IPS-18c (cell line): ENCODE data around the gene SLC8B1.

Experiments
- H3K4me3 ChIP-seq: 2 replicates; pipeline ENCODE4 v1.7.0; 2013; ENCODE audit warnings: low read depth, mild to moderate bottlenecking, low read length, moderate library complexity; ENCODE audit not compliant: insufficient read depth
- H3K9me3 ChIP-seq: one replicate; pipeline ENCODE4 v1.6.1; 2013; ENCODE audit warnings: mild to moderate bottlenecking, low read length, moderate library complexity; ENCODE audit not compliant: control insufficient read depth, insufficient read depth

SLC8B1 gene

DNA sequence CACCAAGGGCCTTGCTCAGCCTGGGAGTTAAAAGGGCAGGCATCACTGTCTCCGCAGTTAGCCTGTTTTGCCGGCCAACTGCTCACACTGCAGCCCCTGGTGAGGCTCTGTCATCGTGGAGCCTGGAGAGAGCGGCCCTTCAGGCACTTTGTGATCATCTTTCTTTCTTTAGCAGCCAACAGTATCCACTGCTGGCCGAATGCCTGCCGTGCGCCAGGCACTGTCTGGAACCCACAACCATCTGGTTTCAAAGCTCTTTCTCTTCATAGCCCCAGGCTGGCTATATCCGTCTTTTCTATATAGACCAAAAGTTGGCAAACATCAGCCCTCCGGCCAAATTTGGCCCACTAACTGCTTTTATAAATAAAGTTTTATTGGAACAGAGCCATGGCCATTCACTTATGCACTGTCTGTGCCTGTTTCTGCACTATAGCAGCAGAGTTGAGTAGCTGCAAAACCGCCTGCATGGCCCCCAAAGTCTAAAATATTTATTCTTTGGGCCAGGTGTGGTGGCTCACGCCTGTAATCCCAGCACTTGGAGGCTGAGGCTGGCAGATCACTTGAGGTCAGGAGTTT is 29.5 kb downstream of the SLC8B1 start:
- Histone ChIP-seq H3K4me3 (no peak overlapping the region), H3K9me3 (peaks cover 7% of the 10 kb centered on the region)

DNA sequence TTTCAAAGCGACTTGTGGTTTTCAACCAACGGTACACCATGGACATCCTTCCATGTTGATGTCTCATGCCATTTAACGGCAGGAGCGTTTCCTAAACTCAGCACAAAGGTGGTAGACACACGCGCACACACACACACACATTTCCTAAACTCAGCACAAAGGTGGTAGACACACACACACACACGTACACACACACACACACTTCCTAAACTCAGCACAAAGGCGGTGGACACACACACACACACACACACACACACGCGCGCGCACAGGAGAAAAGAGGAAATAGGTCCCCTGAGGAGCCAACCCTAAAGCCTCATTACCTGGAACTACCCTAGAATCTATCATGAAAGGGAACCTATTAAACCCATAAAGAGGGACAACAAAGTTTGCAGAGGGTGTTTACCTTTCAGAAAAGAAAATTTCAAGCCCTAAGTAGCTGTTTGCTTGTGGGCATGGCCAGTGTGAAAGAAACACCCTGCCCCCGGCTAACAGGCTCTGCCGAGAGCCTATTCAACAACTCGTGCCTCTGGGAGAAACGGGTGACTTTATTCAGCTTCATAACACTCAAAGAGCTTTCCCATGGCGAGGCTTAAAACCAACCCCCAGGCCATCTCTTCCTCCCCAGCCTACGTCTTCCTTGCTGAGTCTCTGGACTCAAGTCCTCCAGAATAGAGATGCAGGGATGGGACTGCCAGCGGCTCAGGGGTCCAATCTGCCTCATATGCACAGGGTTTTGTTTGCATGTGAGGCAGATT is 31.8 kb downstream of the SLC8B1 start:
- H3K4me3 ChIP-seq: no peak overlapping the region
- H3K9me3 ChIP-seq: peaks cover 5% of the 10 kb centered on the region

DNA sequence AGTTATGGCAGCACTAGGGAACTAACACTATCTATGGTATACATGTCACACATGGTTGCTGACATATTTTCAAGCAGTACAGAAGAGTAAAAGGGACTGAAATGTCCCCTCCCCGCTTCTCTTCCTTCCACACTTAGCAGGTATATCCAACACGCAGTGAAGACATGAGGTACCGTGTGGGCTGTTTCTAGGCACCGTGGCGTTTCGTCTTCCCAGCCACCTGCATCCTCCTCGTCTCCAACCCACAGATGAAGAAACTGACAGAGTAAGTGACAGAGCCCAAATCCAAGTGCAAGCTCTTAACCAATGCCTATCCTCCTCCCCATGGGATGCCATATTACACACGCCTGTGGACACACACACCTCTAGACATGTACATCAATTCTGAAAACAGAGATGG is 32.4 kb downstream of the SLC8B1 start:
- Histone ChIP-seq H3K4me3 (no peak overlapping the region), H3K9me3 (peaks cover 5% of the 10 kb centered on the region)

DNA sequence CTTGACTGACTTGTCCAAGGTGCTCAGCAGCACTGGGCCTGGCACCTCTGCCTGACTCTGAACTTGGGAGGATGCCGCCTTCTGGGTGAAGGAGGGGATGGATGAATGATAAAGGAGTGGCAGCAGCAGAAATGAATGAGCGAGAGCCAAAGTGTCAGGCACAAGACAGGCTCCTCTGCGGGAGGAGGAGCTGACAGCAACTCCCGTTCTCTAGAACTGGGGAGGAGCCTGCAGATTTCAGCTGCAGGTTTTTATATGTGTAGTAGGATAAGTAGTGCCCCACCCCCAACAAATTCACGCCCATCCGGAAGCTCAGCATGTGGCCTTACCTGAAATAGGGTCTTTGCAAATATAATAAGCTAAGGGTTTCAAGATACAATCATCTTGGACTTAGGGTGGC is 33.1 kb downstream of the SLC8B1 start:
- Histone ChIP-seq H3K4me3 (no peak overlapping the region), H3K9me3 (peaks cover 5% of the 10 kb centered on the region)

DNA sequence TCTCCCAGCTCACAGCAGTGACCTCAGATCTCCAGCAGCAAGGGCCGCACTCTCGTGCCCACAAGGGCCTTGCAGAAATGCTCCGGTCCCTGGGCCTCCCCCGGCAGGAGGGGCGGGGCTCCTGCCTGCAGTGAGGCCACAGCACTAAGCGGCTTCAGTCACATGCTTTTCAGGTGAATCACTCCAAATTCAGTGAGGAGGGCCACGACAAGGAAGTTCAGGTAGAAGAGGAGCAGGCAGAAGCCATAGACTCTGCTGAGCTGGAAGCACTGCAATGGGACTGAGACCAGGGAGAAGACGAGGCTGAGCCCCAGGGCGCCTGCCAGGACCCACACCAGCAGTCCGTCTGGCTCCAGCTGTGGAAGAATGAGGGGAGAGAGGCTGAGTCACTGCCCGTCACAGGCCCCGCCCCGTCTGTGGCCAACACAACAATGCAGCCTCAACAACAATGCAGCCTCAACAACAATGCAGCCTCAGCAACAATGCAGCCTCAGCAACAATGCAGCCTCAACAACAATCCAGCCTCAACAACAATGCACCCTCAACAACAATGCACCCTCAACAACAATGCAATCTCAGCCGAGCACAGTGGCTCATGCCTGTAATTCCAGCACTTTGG is 35.2 kb downstream of the SLC8B1 start:
- no peak overlapping the region for H3K4me3 ChIP-seq

DNA sequence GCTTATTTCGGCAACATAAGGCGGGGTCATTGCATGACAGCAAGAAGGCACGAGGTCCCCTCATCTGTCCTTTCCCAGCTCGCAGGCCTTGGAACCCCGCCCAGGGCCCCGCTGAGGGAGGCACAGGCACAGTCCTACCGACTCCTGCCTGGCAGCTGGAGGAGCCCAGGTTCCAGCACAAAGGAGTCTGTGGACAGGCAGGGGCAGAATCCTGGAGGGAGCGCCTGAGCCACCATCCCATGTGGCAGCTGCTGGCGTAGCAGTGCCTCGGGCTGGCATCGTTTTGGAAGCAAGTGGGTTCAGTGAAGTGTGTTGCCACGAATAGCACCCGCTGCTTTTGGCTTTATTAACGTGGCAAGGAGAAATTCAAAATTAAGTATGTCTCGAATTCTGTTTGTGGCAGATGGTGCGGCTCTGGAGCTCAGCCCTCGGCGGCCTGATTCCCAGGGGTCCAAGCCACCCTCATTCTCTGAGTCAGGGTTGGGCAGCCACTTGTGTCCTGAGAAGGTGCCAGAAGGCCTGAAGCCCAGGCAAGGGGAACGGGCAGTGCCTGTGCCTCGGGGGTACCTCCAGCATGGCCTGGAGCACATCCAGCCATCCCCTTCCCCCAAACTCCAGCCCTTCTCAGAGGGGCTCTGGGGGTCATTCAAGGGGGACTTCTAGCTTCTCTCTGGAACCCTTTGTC is 35.9 kb downstream of the SLC8B1 start:
- H3K9me3 ChIP-seq: peaks cover 3% of the 10 kb centered on the region
- H3K4me3 ChIP-seq: no peak overlapping the region

More for the DNA sequence above, 35.2 kb downstream of the SLC8B1 start:
- H3K9me3 ChIP-seq: peaks cover 3% of the 10 kb centered on the region

DNA sequence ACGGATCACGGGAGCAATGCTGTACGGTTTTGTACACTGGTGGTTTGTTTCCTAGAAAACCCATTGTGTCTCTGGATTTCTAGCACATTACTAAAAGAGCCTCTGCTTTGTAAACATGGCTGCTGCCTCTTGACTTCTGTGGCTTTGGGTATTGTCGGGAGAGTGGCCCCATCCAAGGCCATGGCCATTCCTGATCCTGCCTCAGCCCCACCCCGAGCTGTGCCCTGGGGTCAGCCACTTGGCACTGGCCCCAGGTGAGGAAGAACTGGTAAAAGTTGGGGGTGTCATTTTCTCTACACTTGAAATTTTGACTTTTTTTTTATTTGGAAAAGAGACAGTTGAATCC is 36.5 kb downstream of the SLC8B1 start:
- Histone ChIP-seq H3K4me3 (no peak overlapping the region), H3K9me3 (peaks cover 3% of the 10 kb centered on the region)

DNA sequence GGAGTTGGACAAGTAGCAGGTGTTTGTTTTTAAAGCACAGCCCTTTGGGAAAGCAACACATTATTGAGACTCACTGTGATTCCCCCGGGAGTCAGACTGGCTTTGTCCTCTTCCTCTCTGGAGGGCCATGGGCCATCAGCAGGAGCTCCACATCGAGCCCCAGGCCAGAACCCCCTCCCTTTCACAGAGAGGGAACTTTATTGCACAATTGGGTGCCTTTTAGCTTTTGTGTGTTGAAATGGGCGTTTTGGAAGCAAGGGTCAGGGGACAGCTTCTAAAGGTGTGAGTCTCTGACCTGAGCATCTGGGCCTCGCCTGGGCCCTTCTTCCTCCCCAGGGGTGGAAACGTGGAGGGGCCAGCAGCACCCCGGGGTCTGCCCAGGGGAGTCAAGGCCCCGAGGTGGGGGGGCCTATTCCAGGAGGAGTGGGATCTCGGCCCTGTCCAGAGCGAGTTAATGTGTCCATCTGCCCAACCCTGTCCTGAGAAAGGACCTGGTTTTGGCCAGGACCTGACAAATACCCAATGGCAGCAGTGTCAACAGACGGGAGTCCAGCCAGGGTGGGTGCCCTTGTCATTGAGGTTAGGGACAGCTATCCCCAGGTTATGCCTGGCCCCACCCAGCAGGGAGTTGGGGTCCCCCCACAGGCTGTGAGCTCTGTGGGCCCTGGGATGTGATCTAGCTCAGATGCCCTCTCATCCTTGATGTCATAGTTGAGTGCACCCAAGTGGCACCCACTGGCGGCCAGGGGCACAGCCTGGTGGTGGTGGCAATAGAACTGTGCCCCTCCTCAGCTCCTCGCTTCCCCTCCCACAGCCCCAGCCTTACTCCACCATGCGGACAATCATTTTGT is 37.1 kb downstream of the SLC8B1 start:
- Histone ChIP-seq H3K4me3 (no peak overlapping the region), H3K9me3 (peaks cover 3% of the 10 kb centered on the region)

DNA sequence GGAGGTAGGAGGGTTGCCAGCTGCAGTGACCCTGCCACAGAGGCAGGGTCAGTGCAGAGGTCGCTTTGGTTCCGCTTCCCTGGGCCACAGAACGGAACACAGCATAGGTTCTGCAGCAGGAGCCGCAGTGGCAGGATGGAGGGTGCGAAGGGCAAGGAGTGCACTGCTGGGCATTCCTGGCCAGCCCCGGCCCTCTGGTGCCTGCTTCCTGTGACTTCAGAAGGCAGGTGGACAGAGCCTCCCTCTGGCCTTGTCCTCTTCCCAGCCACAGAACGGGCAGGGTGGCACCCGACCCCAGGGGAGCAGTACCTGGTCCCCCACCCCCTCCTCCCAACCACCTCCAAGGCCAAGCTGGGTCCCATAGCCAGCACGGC is 37.7 kb downstream of the SLC8B1 start:
- no peak overlapping the region for H3K4me3 ChIP-seq
- peaks cover 3% of the 10 kb centered on the region for H3K9me3 ChIP-seq

DNA sequence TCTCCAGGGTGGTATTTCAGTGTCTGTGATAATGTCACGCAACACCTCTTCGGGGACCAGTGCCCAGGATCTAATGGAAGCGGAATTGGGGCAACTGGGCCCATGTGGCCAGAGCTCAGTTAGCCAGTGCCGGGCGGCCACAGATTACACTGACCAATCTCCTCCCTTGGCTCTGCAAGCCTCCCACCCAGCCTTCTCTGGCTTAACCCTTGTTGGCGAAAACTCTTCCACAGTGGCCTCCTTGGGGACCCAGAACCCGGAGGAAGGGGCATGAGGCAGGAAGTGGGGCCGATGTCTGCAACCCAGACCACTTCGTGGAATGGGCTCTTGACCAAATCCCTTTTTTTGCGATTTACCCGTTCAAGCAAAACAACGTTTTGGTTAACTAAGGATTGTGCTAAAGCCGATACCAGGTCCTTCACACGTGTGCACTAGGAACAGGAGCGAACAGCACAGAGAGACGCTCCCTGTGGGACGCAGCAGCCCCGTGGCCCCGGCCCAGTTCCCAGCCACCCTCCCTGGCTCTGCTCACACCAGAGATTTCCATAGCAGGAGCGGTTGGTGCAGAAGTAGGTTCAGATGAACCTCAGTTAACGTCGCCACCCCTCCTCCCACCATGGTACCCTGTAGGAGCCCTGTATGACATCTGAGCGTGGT is 38.2 kb downstream of the SLC8B1 start:
- Histone ChIP-seq H3K4me3 (no peak overlapping the region), H3K9me3 (peaks cover 1% of the 10 kb centered on the region)

DNA sequence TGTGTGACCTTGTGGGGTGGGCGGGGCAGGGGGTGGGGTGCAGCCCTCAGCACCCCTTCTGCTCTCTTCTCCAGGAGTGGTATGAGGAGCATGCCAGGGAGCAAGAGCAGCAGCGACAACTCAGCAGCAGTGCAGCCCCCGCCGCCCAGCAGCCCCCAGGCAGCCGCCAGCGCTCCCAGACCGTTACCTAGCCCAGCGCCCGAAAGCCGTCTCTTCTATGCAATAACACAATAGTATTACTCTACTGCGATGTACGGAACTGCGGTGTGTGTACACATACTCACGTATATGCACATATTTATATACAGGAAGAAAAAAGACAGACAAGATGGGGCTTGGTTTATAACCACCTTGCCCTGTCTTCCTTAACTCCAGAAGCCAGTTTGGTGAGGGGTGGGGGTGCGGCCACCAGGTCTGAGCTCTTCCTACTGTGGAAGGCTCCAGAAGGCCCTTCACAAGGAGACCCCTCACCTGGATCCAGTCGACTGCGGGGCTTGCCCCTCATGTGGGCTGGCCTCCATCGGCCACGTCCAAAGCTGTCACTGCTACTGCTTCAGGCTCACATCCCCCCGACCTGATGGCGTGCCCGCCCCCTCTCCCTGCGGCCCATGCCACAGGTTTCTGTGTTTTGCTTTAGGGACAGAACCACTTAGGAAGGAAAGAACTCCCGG is 38.9 kb downstream of the SLC8B1 start:
- Histone ChIP-seq H3K9me3 (no peaks in the 10 kb centered on the region), H3K4me3 (no peak overlapping the region)

DNA sequence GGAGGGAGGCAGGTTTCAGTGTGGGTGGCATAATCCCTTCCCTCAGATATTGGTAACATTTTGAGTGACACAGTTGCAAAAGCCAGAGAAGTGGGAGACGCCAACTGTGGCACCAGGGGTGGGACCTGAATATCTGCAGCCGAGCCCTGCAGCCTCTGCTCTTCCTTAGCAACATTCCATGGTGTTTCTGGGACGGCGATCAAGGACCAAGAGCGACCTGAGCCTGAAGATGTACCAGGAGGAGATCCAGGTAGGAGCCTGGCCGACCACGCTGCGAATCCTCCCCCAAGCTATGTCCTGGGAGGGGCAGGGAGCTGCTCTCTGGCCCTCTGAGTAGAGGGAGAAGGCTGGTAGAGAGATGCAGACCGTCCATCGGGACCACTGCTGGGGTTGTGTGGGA is 41.8 kb downstream of the SLC8B1 start:
- Histone ChIP-seq H3K9me3 (no peaks in the 10 kb centered on the region), H3K4me3 (no peak overlapping the region)

DNA sequence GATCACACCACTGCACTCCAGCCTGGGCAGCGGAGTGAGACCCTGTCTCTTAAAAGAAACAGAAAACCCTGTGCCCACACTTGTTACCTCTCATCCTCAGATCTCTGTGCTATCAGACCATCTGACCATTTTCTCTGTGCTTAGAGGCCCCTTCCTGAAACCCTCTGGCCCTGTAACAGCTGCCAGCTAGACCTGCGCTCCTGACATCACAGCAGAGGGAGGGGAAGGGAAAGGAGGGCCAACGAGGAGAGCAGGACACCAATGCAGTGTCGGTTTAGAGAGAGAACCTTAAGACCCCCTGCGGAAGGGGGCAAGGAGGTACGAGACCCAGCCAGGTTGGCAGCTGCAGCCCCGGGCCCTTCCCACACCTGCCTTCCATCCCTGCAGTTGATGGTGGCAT is 42.4 kb downstream of the SLC8B1 start:
- Histone ChIP-seq H3K9me3 (no peaks in the 10 kb centered on the region), H3K4me3 (no peak overlapping the region)

DNA sequence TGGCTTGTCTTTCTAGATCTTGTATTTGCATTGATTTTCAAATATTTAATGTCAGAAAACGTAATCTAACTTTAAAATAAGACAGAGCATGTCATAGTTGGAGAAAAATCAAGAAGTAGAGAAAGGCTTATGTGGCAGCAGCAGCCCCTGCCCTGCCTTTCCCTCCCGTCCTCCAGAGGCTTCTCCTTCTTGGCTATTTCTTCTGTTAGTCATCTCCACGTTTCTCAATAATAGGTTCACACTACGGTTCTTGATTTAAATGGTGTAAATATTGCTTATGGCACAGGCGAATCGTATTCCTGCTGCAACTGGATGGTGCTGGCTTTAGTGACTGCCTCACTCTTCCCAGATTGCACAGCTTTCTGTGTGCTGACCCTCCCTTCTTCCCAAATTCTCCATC is 42.8 kb downstream of the SLC8B1 start:
- H3K9me3 ChIP-seq: no peaks in the 10 kb centered on the region
- H3K4me3 ChIP-seq: no peak overlapping the region

DNA sequence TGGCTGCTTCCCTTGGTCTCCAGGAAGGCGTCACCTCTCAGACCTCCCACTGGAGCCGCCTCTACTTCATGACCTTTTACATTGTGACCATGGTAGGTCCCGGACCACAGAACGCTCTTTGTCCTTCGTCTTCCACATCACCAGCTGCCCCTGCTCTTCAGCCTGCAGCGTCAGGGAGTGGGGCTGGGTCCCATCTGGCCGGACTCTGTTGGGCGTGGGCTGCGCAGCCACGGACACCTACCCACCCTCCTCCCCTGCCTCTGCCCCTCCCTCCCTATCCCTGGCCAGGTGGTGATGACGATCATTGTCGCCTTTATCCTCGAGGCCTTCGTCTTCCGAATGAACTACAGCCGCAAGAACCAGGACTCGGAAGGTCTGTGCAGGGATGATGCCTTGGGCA is 43.3 kb downstream of the SLC8B1 start:
- Histone ChIP-seq H3K4me3 (no peak overlapping the region), H3K9me3 (no peaks in the 10 kb centered on the region)

DNA sequence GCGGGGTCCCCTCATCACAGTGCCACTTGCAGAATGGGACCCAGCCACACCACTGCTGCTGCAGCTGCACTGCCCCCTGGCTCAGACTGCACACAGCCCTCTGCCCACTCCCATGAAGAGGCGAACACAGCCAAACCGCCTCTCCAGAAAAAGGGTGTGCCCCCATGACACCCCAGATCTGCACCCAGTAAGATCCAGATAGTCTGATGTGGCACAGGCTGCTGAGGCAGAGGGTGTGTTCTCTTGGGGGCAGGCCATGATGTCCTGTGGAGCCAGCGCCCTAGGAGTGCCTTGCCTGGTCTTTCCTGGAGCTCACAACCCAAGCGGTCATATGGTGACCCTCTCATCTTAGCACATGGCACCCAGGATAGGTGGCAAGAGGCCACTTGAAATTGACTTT is 44.4 kb downstream of the SLC8B1 start:
- Histone ChIP-seq H3K4me3 (no peak overlapping the region), H3K9me3 (no peaks in the 10 kb centered on the region)
